ENCODE measurements around the gene PLEKHD1. TPM values are rescaled to one million over a fixed set of nuclear protein-coding genes. Genes with fewer than 3 reads are reported as not detected.

The PLEKHD1 gene
- polyA plus RNA-seq, 1 experiment: not detected

GRCh38 chr14:69542311-69542710 is 57.8 kb downstream of the PLEKHD1 start:
- POLR2A ChIA-PET: no interaction called here

GRCh38 chr14:69543341-69544115 is 59.0 kb downstream of the PLEKHD1 start:
- H3K4me3 ChIP-seq (ENCODE audit: low read depth, low read length): no peak overlapping the region
- POLR2A ChIA-PET: interaction anchor here (0.6 kb wide), 1 partner anchor 221 kb away, joined by 3 read pairs; no protein-coding TSS in a partner anchor
- CTCF ChIA-PET: interaction anchor here (0.7 to 1.3 kb wide), 2 partner anchors 8 to 184 kb away, joined by 3 to 4 read pairs; no protein-coding TSS in a partner anchor
- peak; percentile 69 for DNase-seq (ENCODE audit: low read depth, low spot score)
- H3K27me3 ChIP-seq (ENCODE audit: control insufficient read depth, insufficient read depth, low read length): peaks cover 10% of the 10 kb centered on the region
- no peak overlapping the region for H3K27ac ChIP-seq (ENCODE audit: low read depth, low read length)
- peaks cover 4% of the 10 kb centered on the region for H3K9me3 ChIP-seq (ENCODE audit: control insufficient read depth, insufficient read depth, low read length)
- TF ChIP-seq CTCF (IDR thresholded peaks at IDR 0.05; ENCODE audit: low read depth, low read length): no peak

More at GRCh38 chr14:69542311-69542710, 57.8 kb downstream of the PLEKHD1 start:
- CTCF ChIA-PET: interaction anchor here (1.0 to 1.3 kb wide), 2 partner anchors 42 to 185 kb away, joined by 3 to 4 read pairs; no protein-coding TSS in a partner anchor
- H3K4me3 ChIP-seq (ENCODE audit: low read depth, low read length): no peak overlapping the region
- H3K9me3 ChIP-seq (ENCODE audit: control insufficient read depth, insufficient read depth, low read length): peaks cover 4% of the 10 kb centered on the region; the same call in 1 of the 2 replicates
- DNase-seq (ENCODE audit: low read depth, low spot score): no peak
- H3K27ac ChIP-seq (ENCODE audit: low read depth, low read length): no peak overlapping the region
- peaks cover 18% of the 10 kb centered on the region for H3K27me3 ChIP-seq (ENCODE audit: control insufficient read depth, insufficient read depth, low read length)
- TF ChIP-seq CTCF (IDR thresholded peaks at IDR 0.05; ENCODE audit: low read depth, low read length): no peak

- H3K9me3 ChIP-seq (ENCODE audit: control insufficient read depth, insufficient read depth, low read length): no peaks in the 10 kb centered on the region; the same call in 1 of the 2 replicates
- no peak overlapping the region for H3K4me3 ChIP-seq (ENCODE audit: low read depth, low read length)
- peaks cover 15% of the 10 kb centered on the region for H3K27me3 ChIP-seq (ENCODE audit: control insufficient read depth, insufficient read depth, low read length)
- TF ChIP-seq CTCF (IDR thresholded peaks at IDR 0.05; ENCODE audit: low read depth, low read length): peak; percentile 62
- CTCF ChIA-PET: interaction anchor here (0.5 to 2.5 kb wide), 20 partner anchors 8 to 218 kb away, joined by 3 to 16 read pairs (median 6); partner anchors contain the start of genes CCDC177 and SRSF5
- POLR2A ChIA-PET: no interaction called here
- no peak for DNase-seq (ENCODE audit: low read depth, low spot score)
- no peak overlapping the region for H3K27ac ChIP-seq (ENCODE audit: low read depth, low read length)
These were observed 63.3 kb downstream of the PLEKHD1 start for GRCh38 chr14:69547701-69548348.

GRCh38 chr14:69548566-69548965 is 64.0 kb downstream of the PLEKHD1 start:
- ChIA-PET CTCF (interaction anchor here (0.5 to 2.5 kb wide), 21 partner anchors 7 to 218 kb away, joined by 3 to 16 read pairs (median 6); partner anchors contain the start of genes CCDC177 and SRSF5), POLR2A (no interaction called here)
- Histone ChIP-seq H3K9me3 (ENCODE audit: control insufficient read depth, insufficient read depth, low read length) (no peaks in the 10 kb centered on the region; the same call in 1 of the 2 replicates), H3K4me3 (ENCODE audit: low read depth, low read length) (no peak overlapping the region), H3K27ac (ENCODE audit: low read depth, low read length) (no peak overlapping the region), H3K27me3 (ENCODE audit: control insufficient read depth, insufficient read depth, low read length) (peaks cover 15% of the 10 kb centered on the region)
- no peak for TF ChIP-seq CTCF (IDR thresholded peaks at IDR 0.05; ENCODE audit: low read depth, low read length)
- no peak for DNase-seq (ENCODE audit: low read depth, low spot score)

All from AG04450 (cell line).